GM18858 (cell line): ENCODE data around the gene PPT2.
A peak's percentile ranks its signal among the peaks of the same experiment; 100 is the strongest.
"Not testable (repeated sequence)": the region's sequence is repeated elsewhere in the genome, so short reads cannot be mapped to it uniquely, and the experiment has no call there.

ENCODE experiments used
- ATAC-seq: cut with Tn5 transposase; IDR thresholded peaks from one replicate; pipeline ENCODE4 v1.9.1; 2021; ENCODE audit not compliant: unreplicated experiment

Gene PPT2

GRCh38 chr6:32126880-32127279, 27.1 kb upstream of the PPT2 start:
- no peak for ATAC-seq

- ATAC-seq = no peak
These were observed 26.6 kb upstream of the PPT2 start for GRCh38 chr6:32127409-32127716.

DNA sequence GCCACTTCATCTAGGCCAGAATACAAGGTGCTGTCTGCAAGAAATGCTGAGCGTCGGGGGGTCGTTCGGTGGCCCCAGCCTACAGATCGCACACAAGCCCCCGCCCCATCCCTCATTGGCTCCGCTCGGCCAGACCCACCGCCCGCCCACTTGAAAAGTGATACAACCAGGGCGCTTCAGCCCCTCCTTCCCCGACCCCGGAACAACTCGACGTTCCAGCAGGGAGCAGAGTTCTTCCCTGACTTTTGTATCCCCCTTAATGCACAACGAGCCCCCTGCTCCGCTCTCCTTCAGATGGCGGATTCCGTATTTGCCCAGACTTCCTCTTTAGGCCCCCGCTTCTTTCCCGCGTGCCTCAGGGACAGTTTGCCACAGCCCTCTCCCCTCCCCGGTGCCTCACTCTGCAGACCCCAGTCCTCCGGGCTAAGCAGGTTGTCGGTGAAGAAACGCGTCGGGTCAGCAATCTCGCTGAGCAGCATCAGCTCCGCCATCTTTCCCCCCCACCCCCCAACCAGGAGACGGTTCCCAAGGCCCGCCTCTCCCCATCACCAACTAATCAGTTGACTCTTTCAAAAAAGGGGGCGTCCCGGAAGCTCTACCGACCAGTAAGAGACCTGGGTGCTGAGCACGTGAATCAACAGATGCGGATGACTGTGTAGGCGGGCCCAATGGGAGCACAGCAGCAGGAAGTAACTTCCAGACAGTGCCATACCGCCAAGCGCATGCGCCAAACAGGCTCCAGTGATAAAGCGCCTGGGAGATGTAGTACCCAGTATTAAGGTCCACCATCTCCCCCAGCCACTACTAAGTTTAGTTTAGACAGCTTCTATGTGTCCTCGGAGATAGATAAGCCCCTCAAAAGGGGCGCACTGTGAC, 26.0 kb upstream of the PPT2 start, which contains the start of gene ATF6B:
ATF6B (minus strand) TSS at position 530 of the 876 bp plus-strand sequence; CDS start at position 491, 39 bp downstream.
- peak; percentile 78 for ATAC-seq

DNA sequence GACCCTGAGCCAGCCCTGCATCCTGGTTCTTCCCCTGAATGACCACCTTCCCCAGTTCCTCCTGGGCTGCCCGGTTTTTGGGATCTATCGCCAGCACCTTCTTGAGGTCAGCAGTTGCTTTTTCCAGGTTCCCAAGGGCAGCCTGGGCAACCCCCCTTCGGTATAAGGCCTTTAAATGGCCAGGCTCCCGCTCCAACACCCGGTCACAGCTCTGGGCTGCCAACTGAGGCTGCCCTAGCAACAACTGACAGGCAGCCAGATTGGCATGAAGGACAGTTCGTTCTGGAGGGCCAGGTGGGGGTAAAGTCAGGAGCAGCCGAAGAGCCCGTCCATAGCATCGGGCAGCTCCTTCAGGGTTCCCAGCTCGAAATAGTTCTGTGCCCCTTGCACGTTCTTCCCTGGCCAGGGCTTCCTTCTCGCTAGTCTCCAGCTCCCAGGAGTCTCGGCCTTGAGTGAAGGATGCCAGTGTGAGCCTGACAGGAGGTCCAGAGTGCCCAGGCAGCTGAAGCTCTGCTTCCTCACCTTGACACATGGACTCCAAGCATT, 25.1 kb upstream of the PPT2 start:
- ATAC-seq = no peak

DNA sequence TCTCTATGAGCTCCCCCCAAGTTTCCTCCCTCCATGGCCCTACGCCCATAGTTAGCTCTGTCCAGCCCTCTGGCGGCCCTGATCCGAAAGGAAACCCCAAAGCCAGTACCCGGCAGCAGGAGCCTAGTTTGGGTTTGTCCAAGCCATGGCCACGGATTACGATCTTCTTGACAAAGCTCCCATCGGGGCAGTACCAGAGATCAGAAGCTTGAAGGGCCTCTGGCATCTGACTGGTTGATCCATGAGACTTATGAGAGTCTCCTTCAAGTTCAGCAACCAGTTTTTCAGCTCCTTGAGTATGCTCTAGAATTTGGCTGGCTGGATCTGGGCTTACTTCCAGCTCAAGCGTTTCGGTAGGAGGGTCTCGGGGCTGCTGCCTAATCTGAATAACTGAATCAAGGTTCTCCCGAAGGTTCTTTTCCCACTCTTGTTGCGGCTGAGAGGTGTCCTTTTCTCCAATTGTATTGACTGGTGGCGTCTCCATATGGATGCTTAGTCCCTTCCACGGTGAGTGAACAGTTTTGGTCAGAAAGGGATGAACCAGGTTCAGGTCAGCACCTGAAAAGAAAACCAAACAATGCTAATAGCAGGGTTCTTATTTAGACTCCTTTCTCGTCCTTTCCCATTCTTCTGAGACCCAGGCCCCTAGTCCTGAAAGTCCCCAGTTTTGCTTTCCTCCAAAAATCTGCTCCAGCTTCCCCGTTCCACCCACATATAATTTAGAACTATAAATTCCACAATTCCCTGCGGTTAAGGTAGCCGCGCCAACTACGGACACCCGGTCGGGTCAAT, 24.4 kb upstream of the PPT2 start:
- no peak for ATAC-seq

GRCh38 chr6:32131439-32131948, 22.4 kb upstream of the PPT2 start:
- no peak for ATAC-seq

DNA sequence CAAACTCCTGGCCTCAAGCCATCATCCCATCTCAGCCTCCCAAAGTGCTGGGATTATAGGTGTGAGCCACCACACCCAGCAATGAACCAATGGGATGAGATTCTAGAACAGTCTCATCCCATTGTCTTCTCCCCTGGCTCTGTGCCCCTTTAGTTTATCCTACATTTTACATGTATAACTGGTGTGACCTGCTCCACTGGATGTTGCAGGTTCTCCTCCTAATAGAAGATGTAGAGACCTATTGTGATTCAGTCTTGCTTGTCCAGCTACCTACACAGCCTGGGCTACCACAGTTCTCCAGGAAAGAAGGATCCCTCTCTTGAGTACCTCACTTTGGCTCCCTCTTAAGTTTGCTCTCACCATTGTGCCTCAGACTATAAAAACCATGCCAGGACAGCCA, 21.8 kb upstream of the PPT2 start:
- no peak for ATAC-seq

DNA sequence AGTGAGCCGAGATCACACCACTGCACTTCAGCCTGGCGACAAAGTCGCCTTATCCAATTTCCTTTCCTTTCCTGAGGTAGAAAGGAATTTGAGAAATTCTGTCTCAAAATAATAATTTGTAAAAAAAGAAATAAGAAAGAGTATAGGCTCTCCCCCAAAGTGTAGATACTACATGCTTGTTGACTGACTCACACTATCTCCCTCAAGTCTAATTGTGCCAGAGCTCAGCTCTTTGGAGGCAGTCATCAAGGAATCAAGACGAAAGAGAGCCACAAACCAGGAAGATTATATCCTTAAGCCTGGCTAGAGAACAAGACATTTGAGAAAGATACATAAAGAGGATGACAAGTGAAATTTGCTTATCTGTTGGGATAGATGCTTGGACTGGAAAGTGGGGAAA, 20.2 kb upstream of the PPT2 start:
- no peak for ATAC-seq

- ATAC-seq = no peak
These were observed 16.5 kb upstream of the PPT2 start for GRCh38 chr6:32137454-32137853.

- no peak for ATAC-seq
These were observed 14.4 kb upstream of the PPT2 start for GRCh38 chr6:32139590-32139989.

DNA sequence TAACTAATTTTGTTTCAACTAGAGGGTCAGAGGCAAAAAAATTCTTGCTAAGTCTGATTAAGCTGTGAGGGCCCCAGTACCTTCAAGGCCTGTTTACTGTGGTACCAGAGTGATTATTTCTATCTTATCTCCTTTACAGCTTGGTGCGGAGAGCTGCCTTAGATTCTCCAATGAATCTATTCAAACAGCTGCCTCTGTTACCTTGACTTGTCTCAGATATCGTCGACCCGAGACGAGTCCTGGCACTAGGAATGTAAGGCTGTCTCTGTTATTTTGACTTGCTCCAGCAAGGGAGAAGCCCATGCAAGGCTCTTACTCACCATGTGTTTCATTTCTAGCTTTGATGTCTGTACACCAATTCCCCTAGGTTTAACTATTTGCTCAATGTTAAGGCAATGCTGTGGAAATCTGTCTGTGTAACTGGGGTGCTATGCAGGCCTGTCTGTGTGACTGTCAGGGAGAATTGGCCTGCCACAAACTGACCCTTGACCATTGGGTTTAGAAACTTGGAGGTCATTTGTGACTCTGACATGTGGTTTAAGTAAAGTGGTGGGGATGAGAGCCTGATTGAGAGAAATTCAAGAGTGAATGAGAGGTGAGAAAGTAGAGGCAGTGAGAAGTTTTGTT, 13.4 kb upstream of the PPT2 start:
- ATAC-seq = no peak

DNA sequence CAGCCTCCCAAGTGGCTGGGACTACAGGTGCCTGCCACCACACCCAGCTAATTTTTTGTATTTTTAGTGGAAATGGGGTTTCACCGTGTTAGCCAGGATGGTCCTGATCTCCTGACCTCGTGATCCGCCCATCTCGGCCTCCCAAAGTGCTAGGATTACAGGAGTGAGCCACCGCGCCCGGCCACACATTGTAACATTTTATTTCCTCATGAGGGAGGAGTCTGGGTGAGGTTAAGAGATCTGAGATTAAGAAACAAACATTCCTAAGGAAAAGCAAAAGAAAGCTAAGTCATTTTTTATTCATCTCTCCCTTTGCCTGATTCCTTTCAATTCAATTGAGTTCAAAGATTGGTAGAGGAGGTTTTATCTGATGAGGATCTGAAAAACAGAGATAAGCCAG, 9.7 kb upstream of the PPT2 start:
- not testable (repeated sequence) for ATAC-seq

- ATAC-seq = no peak
These were observed 7.7 kb upstream of the PPT2 start for GRCh38 chr6:32146287-32146686.

DNA sequence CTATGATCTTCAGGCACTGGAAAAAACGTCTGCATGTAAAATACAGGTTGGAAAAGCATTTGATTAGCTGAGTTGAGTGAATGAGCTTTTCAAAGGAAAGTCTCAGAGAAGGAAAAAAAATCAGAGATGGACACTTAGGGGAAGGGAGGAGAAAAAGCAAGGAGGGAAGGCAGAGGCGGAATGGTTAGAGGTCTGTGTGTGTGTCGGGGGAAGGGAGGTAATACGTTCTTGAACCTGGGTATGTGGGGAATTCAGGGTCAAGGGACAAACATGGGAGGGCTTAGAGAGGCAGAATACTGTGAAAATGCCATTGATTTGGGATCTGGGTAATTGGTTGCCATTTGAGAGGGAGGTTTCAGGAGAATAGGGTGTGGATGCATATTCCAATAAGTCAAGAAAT, 7.3 kb upstream of the PPT2 start:
- no peak for ATAC-seq

DNA sequence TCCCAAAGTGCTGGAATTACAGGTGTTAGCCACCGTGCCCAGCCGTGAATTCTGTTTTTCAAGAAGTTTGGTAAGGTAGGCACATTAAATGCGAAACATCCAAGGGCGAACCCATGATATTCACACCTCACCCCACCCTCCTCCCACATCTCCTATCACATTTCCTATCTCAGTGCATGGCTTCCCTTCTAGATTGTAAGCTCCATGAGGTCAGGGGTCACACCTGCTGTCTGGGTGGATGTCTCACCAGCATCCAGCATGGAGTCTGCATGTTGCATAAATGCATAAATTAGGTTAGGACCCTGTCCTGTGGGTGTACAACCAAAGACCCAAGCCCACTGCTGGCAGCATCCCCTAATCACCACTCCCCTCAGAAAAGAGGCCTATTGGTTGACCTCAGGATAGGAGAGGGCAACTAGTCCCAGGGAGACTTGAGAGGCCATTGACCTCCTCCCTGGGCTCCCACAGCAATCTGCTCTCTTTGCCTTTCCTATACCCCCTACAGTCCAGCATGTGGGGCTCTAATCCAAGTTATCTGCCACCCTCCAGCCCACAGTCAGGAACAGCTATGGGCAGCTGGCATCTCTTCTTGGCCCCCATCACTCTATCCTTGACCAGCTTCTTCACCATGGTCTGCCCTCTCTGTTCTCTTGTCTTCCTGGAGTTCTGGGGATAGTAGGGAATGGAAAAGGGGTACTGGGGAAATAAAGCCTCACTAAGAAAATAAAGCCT, 6.4 kb upstream of the PPT2 start:
- ATAC-seq = no peak

DNA sequence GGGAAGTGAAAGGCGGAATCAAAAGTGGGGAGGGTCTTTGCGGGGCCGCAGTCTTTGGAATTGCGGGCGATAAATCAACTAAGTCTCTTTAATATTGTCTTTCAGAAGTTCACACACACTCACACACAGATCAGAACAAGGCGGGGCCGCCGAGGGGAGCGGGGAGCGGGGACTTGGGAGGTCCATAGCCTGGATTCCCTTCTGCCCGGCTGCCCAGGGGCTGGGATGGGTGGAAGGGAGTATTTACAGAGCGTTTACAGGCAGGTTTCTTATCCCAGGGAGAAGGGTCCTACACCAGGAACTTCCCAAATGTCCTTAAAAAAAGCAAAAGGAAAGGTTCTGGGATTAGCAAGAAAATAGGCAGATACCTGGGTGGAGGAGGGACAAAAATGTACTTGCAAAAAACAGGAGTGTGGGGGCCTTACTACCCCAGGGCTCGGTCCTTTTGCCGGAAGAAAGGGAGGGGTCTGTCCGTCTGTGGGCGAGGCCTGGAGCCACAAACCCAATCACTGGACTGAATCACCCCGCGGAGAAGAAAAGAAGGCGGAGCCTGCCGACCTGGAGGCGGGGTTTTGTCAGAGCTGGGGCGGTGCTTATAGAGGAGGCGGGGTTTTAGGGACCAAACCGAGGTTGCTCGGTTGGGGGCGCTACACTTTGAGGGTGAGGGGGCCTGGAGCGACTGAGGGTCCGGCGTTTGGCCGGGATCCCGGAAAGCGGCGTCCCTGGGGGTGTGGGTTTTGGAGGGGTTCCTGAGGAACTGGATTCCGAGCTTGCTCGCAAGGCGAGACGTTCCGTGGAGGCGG, 5.5 kb upstream of the PPT2 start:
- no peak for ATAC-seq

DNA sequence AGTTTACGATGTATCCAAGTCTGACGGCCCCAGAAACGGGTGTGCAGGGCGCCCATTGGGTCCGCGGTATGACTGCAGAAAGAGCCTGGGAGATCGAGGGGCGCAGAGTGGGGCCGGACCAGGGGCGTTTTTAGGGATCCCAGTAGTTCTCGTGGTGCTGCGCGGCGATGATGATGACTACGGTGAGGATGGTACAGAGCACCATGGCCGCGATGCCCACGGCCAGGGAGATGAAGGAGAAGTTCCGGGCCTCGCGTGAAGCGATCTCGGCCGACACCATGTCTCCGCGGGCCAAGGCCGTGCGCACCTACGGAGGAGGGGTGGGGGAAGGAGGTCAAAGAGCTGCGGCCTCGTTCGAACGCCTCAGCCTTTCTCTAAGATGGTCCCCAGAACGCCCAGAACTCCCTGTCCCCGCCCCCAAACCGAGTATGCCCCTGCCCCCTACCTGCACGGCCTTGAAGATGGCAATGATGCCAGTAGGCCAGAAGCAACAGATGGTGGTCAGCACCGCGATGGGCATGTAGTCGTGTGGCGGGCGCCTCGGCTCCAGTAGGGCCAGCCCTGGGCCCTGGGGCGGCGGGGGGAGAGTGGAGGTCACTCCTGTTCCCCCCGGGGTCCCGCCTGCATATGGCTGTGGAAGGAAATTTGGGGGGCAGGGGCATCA, 4.7 kb upstream of the PPT2 start:
- ATAC-seq = no peak

DNA sequence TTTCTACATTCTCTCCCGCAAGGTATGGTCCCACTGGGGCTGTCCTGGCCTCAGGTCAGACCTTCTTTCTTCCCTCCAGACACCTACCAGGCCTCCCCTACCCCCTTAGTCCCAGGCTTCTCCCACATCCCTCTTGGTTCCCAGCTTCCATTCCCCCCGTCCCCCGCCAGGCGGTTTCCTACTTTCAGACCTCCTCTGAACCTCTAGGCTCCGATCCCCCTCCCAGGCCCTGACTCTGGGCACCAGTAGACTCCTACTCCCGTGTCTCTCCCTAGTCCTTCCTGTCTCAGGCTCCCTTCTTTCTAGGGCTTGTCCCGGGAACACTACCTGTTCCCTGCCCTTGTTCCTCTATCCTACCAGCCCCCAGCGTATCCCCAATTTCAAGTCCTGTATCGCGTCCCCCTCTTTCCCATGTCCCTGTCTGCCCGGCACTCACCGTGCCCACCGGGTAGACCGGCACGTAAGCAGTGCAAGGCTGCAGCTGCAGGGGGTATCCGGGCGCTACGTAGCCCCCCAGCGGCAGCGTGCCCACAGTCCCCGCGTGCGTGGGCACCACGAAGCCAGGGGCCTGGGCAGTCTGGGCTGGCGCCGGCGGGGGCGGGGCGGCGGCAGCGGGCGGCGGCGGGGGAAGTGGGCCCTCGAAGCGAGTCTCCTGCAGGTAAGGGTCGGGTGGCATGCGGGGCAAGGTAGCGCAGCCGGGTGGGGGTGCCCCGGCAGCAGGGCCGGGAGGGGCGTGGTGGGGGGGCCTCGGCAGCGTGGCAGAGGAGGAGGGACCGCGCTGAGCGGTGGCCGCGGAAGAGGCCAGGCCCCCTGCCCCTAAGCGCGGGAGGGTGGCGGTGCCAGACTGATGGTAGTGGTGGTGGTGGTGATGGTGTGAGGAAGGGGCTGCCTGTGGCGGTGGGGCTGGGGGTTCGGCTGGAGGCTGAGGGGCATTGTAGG, 3.7 kb upstream of the PPT2 start:
- ATAC-seq = no peak
